Measurements from ENCODE around the gene KCNQ4.

Gene KCNQ4

DNA sequence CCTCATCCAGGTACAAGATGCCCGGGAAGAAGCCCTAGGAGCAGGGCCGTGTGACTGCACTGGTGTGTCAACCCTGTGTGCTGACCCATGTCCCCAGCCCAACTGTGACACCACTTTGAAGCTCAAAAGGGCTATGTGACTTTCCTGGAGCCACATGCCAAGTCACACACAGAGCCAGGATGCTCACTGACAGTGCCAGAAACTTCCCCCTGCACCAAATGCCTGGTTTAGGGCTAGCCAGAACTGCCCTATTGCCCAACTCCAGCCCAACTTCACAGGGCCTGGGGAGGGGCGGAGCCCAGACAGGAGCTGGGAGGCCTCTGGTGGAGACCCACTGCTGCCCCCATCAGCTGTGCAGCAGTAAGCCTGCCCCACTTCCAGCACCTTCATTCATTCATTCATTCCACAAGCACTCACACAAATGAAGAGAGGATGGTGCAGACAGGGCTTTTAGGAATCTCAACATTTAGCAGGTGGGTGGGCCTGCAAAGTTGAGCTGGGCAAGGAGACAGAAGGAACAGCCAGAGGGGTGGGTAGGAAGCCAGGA is 36.7 kb downstream of the KCNQ4 start:
- DNase-seq (ENCODE audit: low spot score): no peak

DNA sequence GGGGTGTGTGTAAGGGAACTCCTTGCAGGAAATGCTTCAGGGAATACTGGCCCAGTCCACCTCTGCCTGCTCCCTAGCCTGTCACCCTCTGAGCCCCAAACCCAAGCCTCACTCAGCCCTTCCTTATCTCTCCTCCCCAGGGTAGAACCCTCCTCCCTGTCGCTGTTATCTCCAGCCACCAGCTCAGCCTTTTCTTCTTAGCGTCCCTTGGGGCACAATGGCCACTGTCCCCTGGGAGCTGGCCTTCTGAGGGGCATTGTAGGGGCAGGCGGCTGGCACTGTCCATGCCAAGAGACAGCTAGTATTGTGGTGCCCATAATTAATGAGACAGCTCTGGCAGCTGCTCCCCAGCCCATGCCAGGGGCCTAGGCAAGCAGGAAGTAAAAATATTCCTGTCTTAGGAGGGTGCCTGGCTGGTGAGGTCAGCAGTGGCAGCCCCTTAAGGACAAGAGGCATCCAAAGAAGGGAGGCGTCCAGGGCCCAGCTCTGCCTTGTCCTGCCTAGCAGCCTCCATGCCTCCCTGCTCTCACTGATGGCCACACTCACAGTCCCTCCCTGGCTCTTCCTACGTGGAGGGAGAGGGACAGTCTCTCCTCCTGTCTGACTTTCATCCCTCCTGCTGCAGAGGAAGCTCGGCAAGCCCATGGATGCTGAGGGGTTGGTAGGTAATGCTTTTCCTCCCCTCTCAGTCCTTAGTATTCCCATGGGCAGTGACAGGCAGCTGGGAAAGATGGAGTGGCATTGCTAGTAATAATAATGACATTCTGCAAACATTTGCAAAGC is 37.5 kb downstream of the KCNQ4 start:
- no peak for DNase-seq (ENCODE audit: low spot score)

GRCh38 chr1:40822890-40823289 is 39.3 kb downstream of the KCNQ4 start:
- DNase-seq (ENCODE audit: low spot score): no peak

GRCh38 chr1:40823345-40823744 is 39.8 kb downstream of the KCNQ4 start:
- DNase-seq (ENCODE audit: low spot score): no peak

GRCh38 chr1:40823983-40824382 is 40.4 kb downstream of the KCNQ4 start:
- DNase-seq (ENCODE audit: low spot score): no peak

- DNase-seq (ENCODE audit: low spot score): peak; percentile 53
Observed at GRCh38 chr1:40824591-40825434, 41.2 kb downstream of the KCNQ4 start.

DNA sequence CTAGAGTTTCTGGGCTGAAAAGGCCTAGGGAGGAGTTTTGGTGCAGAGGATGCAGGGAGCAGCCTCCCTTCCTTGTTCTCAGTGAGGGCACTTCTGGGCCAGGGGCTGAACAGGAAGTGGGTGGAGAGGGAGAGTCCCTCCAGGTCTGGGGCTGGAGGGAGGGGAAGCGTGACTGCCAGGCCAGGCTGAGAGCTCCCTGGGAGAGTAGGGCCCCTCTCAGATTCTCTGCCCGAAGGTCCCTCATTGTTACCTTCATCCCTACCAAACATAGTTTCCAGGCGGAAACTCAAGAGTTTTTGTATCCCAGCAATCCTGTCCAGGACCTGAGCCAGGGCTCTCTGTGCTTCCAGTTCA is 41.8 kb downstream of the KCNQ4 start:
- DNase-seq (ENCODE audit: low spot score): no peak

- DNase-seq (ENCODE audit: low spot score): no peak
Observed at GRCh38 chr1:40825996-40826395, 42.4 kb downstream of the KCNQ4 start.

GRCh38 chr1:40829631-40830245 is 46.2 kb downstream of the KCNQ4 start:
- no peak for DNase-seq (ENCODE audit: low spot score)

DNA sequence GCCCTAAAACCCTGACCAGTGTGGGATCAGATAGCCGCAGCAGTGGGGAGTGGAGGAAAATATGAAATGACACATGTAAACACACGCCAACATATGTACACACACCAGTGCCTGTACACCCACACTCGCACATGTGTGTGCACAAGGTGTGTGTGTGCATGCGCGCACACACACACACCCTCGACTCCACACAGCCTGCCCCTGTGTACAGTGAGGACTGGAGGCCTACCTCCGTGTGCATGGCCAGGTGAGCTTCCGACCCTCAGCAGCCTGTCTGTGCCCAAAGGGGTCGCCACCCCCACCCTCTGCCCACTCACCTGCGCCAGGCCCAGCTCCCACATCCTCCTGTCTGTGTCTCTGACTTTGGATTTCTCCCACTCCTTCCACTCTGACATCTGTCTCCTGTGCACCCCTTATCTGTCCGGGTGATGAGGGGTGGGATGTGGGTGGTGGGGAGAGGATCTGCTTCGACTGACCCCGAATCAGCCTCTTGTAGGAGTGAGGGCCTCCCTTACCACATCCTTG is 46.9 kb downstream of the KCNQ4 start:
- no peak for DNase-seq (ENCODE audit: low spot score)

- no peak for DNase-seq (ENCODE audit: low spot score)
Observed at GRCh38 chr1:40831001-40831732, 47.6 kb downstream of the KCNQ4 start.

DNA sequence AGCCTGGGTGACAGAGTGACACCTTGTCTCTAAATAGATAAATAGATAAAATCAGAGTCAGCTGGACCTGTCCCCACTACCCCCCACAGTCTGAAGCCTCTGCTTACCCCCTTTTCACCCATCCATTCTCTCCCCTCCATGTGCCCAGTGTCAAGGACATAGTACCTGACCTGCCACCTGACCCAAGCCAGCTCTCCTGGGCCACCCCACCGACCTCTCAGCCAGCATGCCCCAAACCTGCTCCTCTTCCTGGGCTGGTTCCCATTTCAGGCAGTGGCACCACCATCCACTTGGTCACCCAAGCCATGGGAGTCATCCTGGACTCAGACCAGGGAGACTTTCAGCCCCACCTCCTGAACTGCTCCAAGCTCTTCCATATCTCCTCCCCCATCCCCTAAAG is 50.4 kb downstream of the KCNQ4 start:
- DNase-seq (ENCODE audit: low spot score): no peak

- no peak for DNase-seq (ENCODE audit: low spot score)
Observed at GRCh38 chr1:40834968-40835545, 51.5 kb downstream of the KCNQ4 start.

DNA sequence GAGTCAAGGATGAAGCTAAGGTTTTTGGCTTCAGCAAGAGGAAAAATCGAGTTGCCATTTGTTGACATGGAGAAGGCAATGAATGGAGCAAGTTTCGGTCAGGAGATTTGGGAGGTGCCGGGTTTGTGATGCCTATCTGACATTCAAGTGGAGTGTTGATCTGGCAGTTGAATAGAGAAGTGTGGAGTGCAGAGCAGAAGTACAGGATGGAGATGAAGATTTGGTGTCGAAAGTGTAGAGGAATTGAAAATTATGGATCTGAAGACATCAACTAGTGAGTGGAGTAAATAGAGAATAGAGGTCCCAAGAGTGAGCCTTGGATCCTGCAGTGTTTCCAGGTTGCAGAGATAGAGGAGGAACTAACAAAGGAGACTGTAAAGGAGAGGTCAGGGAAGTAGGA is 52.7 kb downstream of the KCNQ4 start:
- no peak for DNase-seq (ENCODE audit: low spot score)

DNA sequence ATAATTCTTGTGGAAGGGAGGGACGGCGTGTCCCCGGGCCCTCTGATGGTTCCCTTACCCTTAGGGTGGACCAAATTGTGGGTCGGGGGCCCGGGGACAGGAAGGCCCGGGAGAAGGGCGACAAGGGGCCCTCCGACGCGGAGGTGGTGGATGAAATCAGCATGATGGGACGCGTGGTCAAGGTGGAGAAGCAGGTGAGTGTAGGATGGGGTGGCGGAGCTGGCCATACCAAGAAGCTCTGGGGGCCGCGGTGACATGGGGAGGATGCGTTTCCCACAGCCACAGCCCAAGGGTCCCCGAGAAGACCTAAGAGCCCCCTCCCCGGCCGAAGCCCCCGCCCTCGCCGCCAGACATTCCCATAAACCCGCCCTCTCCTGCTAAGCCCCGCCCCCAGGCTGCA is 54.0 kb downstream of the KCNQ4 start:
- DNase-seq (ENCODE audit: low spot score): no peak

DNA sequence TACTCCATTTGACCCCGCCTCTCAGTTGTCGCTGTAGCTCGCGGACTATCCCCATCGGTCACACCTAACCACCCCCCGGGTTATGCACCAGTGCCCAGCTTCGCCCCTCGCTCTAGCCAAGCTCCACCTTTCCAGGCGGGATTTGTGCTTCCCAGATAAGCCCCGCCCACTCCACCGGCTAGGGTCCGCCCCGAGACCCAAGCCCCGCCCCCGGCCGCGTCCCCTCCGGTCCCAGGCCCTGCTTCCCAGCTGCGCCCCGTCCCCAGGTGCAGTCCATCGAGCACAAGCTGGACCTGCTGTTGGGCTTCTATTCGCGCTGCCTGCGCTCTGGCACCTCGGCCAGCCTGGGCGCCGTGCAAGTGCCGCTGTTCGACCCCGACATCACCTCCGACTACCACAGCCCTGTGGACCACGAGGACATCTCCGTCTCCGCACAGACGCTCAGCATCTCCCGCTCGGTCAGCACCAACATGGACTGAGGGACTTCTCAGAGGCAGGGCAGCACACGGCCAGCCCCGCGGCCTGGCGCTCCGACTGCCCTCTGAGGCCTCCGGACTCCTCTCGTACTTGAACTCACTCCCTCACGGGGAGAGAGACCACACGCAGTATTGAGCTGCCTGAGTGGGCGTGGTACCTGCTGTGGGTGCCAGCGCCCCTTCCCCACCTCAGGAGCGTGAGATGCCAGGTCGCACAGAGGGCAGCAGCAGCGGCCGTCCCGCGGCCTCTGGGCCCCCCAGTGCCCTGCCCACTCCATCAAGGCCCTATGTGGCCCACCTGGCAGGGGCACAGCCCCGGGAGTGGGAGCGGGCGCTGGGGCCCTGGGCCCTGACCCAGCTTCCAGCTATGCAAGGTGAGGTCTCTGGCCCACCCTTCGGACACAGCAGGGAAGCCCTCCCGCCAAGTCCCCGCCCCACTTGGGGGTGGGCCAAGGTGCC is 54.7 kb downstream of the KCNQ4 start:
- peak; percentile 41 for DNase-seq (ENCODE audit: low spot score)

DNA sequence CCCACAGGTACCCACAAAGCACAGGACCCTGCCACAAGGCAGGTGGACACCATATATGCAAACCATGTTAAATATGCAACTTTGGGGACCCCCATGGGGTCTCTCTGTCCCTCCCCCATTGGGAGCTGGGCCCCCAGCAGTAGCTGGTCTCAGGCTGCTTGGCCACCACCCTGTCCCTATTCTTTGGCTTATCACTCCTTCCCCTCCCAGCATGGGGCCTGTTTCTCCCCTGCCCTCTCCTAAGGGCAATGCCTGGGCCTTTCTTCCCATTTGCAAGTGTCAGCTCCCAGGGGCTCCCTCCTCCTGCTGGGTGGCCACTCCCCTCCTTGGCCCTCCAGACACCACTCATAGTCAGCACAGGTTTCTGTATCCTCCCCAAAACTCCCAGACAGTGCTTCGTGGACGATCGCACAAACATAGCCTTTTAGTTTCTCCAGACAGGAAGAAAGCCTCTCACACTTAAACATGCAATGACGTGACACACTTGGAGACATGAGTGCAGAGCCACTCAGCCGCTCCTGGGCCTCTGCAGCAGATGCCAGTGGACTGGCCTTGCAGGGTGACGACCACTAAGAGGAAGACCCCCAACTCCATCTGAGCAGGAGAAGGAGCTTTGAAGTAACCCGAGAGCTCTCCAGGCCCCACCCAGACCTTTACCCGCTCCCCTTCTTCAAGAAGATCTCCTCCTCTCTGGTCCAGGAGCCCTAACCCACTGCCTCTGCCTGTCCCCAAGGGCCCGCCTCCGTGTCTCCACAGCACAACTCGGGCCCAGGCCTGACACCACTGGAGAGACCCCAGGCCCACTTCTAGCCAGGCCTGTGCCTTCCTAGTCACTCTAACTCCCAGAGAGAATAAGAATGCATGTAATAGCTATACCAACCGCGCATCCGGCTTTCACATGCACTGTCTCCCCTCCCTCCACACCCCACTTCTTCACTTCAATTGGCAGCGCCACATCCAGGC is 55.7 kb downstream of the KCNQ4 start:
- DNase-seq (ENCODE audit: low spot score): no peak

DNA sequence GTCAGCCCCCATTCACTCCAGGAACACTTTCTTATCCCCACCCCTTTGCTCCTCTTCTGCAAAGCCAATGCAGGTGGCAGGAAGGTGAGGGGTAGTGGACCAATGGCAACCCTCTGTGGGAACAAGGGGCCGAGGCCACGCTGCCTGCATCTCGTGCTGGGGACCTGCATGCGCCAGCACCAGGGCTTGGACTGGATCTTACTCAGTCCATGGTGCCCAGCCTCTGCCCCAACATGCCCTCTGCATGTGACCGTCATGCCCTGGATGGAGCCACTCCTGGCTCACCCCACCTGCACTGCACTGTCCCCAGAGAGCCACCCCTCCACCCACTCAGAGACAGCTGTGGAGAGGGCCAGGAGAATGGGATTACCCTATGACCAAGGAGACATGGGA is 56.4 kb downstream of the KCNQ4 start:
- no peak for DNase-seq (ENCODE audit: low spot score)

Data from AG20443 (cell line).